Fibroblast of lung (primary cell): Measurements from ENCODE around the gene MRPS27.

ENCODE experiments used
- EZH2 ChIP-seq: IDR thresholded peaks from 2 replicates; pipeline ENCODE4 v1.5.1; 2012; ENCODE audit warnings: low read length, control low read depth, mild to moderate bottlenecking; ENCODE audit errors: missing control alignments
- TF ChIP-seq, protein P1 (sequence below), 2 donors: IDR thresholded peaks in 1 of 2; conservative IDR thresholded peaks in 1 of 2; 1 replicate in 1 of 2; 2 replicates in 1 of 2; pipeline ENCODE4 v1.5.1; 2011 to 2012; ENCODE audit warnings: low read length in 2 of 2, control low read depth in 1 of 2, inconsistent platforms in 1 of 2, low read depth in 1 of 2, mild to moderate bottlenecking in 1 of 2

DNA sequence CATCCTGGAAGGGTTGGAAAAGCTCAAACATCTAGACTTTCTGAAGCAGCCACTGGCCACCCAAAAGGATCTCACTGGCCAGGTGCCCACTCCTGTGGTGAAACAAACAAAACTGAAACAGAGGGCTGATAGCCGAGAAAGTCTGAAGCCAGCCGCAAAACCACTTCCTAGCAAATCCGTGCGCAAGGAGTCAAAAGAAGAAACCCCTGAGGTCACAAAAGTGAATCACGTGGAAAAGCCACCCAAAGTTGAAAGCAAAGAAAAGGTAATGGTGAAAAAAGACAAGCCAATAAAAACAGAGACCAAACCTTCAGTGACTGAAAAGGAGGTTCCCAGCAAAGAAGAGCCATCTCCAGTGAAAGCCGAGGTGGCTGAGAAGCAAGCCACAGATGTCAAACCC lies 125.2 kb downstream of the MRPS27 start:
- TF ChIP-seq, protein P1, sequence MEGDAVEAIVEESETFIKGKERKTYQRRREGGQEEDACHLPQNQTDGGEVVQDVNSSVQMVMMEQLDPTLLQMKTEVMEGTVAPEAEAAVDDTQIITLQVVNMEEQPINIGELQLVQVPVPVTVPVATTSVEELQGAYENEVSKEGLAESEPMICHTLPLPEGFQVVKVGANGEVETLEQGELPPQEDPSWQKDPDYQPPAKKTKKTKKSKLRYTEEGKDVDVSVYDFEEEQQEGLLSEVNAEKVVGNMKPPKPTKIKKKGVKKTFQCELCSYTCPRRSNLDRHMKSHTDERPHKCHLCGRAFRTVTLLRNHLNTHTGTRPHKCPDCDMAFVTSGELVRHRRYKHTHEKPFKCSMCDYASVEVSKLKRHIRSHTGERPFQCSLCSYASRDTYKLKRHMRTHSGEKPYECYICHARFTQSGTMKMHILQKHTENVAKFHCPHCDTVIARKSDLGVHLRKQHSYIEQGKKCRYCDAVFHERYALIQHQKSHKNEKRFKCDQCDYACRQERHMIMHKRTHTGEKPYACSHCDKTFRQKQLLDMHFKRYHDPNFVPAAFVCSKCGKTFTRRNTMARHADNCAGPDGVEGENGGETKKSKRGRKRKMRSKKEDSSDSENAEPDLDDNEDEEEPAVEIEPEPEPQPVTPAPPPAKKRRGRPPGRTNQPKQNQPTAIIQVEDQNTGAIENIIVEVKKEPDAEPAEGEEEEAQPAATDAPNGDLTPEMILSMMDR (conservative IDR thresholded peaks at IDR 0.05 in 1 of 2, IDR thresholded peaks at IDR 0.05 in 1 of 2; ENCODE audit: low read depth in 1 of 2, low read length in 2 of 2), result no peak
- TF ChIP-seq EZH2, result no peak
